HG03108 (cell line): Measurements from ENCODE around the gene LCTL.

Experiments
- ATAC-seq: cut with Tn5 transposase; IDR thresholded peaks from one replicate; pipeline ENCODE4 v1.9.1; 2021; ENCODE audit warnings: moderate library complexity; ENCODE audit not compliant: unreplicated experiment

The LCTL gene, protein sequence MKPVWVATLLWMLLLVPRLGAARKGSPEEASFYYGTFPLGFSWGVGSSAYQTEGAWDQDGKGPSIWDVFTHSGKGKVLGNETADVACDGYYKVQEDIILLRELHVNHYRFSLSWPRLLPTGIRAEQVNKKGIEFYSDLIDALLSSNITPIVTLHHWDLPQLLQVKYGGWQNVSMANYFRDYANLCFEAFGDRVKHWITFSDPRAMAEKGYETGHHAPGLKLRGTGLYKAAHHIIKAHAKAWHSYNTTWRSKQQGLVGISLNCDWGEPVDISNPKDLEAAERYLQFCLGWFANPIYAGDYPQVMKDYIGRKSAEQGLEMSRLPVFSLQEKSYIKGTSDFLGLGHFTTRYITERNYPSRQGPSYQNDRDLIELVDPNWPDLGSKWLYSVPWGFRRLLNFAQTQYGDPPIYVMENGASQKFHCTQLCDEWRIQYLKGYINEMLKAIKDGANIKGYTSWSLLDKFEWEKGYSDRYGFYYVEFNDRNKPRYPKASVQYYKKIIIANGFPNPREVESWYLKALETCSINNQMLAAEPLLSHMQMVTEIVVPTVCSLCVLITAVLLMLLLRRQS

DNA sequence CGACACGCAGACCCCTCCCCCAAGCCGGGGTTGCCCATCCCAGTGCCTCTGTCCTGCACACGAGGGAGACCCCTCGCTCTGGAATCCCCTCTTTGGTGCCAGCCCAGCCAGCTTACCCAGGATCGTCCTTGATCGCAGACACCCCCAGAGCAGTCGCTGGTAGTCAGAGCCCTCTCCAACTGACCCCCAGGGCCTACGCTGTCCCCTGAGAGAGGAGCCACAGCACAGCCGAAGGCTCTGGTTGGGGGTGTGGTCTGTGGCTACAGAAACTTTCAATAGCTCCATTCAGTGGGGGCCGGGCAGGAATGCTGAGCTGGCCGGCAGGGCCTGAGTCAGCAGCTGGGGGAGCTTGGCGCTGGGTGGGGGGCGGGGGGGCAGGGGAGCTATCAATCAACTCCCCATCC lies at the start of gene LCTL:
Gene LCTL, minus strand, starts transcription at position 258 of the 404 bp plus-strand sequence. CDS start 633 bp downstream, outside the sequence.
- ATAC-seq: no peak

DNA sequence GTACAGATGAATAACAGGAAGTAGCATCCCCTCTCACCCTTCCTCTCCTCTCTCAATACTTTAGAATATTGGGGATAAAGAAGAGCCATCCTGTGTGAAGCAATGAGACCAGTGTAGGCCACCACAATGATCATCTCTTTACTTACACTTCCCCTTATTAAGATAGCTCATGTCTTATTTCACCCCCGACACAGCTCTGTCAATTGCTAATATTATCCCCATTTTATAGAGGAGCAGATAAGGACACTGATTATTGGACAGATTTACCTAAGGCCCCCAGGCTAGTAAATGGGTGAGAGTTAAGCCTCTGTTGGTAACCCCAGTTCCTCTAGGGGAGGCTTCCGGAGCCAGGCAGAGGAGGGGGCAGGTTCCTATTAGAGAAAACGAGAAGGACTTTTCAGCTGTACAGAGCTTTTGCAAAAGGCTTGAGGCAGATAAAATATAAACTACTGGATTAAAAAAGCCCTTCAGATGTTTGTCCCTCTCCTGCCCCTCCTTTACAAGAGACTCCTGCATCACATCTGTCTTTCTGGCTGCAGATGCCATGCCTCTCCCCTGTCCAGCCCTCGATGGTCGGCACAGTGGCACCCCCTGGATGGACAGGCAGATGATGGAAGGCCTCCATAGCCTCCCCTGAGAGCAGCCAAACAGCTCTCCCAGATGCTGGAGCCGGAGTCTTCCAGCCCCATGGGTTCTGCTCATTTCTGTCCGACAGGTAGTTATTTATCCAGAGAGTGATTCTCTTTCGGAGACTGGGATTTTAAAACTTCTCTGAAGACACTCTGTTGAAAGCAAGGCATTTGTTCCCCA lies 49.4 kb upstream of the LCTL start:
- ATAC-seq: no peak

DNA sequence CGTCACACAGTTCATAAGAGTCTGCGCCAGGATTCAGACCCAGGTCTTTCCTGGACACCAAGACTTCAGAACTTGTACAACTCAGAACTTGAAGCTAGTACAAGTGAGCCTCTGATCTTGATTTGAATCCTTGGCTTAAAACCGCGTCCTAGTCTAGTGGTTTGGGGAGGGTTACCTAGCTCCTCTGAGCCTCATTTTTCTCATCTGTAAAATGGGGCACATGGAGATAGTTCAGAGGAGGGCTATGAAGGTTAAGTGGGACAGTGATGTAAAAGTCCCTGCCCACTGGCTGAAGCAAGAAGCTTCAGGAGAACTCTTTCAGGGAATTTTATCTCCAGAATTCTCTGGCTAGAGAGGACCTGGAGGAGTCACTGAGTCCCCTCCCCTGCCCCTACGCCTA lies 48.7 kb upstream of the LCTL start:
- ATAC-seq: no peak

DNA sequence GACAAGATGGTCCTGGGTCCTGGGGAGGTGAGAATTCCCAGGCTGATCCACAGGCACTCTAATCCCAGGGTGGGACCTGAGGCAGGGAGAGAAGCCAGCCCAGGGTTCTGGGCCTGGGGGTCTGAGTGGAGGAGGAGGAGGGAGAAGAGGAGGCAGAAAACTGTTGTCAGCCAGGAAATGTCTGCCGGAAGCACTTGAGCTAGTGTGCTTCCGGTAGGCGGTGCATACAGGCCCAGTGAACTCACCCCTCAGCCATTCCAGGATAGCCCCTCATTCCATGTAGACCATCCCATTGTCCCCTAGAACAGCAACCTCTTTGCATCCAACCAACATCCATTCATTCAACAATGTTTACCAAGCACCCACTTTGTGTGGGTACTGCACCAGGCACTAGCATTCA lies 47.9 kb upstream of the LCTL start:
- no peak for ATAC-seq

DNA sequence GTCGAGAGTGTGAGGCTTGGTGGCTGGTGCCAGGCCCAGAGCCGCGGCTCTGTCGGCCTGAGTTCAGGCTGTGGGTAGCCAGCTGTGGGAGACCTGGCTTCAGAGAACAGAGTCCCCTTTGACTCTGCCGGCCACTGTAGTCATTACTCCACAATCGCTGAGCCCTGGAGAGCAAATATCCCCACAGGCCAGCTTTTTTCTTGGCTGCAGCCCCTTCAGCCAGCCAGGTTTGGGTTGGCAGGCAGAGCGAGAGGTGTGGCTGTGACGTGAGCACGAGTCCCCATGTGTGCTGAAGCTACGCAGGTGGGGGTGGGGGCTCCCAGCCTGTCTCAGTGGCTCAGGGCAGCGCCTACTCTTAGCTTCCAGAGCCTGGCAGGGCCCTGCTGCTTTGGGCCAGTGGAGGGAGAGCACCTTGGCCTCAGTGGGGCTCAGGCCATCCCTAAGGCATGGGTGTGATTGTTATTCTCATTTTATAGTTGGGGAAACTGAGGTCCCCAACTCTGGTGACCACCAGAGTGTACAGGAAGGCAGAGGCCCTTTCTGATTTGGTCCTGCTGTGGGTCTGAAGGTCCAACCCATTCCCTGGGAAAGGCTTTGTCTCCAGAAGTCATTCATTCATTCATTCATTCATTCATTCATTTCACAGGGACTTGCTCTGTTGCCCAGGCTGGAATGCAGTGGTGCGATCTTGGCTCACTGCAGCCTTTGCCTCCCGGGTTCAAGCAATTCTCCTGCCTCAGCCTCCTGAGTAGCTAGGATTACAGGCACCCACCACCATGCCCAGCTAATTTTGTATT lies 45.7 kb upstream of the LCTL start:
- ATAC-seq: no peak

DNA sequence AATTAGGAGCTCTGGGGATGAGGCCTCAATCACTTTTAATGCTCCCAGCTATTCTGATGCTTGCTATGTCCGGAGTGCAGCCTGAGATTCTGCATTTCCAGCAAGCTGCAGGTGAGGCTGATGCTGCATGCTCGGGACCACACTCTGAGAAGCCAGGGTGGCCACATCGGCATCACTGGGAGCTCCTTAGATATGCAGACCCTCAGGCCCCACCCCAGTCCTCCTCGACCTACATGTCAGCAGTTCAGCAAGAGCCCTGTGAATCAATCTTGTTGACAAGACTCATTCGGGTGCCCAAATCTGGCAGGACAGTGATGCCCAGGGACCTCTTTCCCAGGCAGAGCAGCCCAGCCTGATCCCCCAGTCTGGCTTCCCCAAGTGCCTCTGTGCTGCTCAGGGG lies 44.1 kb upstream of the LCTL start:
- ATAC-seq: no peak

DNA sequence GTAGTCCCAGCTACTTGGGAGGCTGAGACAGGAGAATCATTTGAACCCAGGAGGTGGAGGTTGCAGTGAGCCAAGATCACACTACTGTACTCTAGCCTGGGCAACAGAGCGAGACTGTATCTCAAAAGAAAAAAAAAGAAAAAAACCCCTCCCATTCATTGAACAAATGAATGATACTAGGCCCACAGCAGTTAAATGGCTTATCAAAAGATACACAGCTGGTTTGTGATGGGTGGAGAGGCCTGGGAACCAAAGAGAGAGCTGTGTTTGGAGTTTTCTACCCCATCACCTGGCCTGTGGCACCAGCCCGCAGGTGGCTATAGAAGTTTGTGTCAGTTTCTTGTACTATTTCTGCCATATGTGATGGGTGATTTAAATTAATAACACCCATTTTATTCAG lies 43.1 kb upstream of the LCTL start:
- ATAC-seq: no peak

DNA sequence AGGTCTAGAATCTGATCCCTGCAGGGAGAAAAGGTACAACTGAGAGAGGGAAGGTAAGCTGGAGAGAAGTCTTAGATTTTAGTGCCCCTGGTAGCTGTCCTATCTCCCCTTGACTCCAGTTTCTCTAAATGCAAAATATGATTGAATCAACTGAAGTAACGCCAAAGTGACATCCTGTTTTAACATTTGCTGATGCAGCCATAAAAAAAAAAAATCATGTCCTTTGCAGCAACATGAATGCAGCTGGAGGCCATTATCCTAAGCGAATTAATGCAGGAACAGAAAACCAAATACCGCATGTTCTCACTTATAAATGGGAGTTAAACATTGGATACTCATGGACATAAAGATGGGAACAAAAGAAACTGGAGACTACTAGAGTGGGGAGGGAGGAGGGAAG lies 42.4 kb upstream of the LCTL start:
- ATAC-seq: no peak

DNA sequence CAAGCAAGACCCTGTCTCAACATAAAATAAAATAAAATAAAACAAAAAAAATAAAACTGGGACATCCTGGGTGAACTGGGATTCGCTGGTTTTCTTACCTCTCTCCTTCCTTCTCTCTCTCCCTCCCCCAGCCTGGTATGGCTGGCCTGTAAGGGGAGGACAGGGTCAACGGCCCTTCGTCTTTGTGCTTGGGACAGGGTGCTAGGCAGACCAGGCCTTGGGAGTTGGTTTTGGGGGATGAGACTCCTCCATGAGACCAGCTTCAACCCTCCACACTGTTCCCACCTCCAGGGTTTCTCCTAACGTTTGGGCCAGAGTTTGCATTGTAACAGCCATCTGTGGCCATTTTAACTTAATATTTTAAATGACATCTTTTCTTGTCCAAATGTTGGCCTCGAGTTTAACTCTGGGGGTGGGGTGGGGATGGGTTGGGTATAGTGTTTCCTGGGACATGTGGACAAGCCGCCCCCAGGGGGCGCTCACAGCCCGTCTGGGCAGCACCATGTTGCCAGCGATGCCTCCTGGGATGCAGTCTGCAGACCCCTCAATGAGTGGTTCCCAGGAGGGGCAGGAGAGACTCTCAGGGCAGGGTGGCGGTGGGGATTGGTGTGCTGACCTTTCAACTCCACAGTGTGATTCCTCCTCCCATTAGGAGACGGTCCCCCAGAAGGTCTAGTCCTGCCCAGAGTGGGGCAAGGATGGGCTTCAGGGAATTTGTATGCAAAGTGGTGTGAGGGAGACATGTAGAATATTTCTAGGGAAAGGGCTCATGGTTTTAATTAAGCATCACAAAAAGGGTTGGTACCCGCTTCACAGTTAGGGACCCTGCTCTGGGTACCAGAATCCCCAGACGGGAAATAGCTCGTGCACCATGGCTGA lies 37.7 kb upstream of the LCTL start:
- ATAC-seq: no peak

DNA sequence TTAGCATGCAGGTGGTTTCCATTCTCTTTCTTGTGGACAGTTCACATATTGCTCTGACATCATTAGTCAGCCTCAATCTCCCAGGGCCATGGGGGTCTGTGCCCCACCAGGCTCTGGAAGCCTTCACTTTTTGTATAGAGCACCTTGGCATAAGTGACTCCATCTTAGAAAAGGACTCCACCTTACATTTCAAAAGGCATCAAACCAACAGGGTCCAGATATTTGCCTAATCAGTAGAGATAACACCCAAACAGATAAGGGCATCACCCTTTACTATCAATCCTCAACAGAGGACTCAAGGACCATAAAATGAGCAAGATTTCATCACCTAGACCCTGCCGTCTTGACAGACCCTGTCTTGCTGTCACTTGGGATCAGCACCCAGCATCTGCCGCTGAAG lies 35.7 kb upstream of the LCTL start:
- ATAC-seq: no peak

DNA sequence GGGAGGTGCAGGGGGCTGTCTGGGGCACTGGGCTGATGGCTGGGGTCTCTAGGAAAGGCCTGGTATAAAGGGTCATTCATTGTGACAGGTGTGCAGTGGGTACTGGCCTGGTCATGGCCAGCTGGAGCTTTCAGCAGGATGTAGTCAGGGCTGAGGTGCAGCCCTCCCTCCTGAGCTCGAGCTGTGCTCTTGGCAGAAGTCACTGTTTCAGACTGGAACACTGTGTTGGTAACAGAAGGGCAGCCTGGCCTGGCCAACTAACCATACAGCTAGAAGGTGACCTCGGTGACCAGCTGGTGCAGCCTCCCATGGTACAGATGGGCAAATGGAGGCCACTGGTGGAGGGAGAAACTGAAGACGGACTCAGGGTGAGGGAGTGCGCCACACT lies 34.4 kb upstream of the LCTL start:
- ATAC-seq: no peak

DNA sequence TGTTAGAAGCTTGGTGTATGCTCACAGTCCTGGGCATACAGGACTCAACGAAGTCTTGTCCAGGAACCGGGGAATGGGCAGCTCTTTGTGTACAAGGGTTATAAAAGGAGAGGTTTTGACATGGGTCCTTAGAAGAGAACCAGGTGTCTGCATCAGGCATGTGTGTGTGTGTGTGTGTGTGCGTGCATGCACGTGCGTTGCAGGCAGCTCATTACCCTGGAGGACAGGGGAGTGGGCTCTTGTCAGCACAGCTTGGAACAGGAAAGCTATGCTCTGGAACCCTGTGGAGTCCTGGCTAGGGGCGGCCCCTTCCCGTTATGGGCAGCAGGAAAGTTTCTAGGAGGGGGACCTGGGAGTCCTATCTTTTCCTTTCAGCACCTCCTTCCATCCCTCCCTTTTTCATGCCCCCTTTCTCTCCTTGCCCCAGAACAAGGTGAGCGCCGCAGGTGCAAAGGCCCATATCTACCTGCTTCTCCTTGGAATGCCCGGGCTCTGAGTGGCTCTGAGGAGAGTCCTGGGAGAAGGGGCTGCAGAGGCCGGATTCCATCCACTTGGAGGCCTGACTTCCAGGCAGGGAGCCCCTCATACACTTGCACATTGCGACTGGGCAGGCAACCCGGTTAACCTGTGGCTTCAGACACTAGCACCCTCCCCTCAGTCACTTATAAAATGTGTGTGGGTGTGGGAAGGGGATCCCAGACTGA lies 33.9 kb upstream of the LCTL start:
- ATAC-seq: no peak

DNA sequence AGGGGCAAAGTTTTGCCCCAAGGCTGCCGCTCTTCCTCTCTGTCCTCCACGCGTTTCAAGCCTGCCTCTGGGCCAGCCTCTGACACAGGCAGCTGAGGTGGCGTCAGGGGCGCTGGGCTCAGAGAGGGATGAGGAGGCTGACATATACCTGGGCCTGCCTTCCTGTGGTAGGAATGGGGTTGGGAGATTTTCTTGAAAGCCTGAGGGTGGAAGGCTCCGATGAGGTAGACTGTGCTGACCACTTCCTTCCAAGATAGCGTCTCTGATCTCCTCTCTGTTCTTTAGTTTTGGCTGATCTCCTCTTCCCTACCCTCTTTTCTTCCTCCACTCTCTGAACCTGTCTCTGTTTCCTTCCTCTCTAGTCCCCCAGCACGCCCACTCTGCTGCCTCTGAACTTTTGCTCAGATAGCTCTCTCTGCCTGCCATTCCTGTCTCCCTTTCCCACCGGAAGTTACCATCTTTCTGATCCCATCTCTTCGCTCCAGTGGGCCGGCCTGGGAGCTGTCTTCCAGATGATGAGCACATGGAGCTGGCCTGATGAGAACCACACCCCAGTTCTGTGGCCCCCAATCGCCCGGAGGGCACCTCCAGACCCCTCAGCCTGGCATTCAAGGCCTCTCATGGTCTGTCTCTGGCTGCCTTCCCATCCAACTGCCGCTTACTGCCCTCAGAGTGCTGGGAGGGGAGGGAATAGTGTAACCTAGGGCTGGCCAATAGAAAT lies 32.5 kb upstream of the LCTL start:
- no peak for ATAC-seq

DNA sequence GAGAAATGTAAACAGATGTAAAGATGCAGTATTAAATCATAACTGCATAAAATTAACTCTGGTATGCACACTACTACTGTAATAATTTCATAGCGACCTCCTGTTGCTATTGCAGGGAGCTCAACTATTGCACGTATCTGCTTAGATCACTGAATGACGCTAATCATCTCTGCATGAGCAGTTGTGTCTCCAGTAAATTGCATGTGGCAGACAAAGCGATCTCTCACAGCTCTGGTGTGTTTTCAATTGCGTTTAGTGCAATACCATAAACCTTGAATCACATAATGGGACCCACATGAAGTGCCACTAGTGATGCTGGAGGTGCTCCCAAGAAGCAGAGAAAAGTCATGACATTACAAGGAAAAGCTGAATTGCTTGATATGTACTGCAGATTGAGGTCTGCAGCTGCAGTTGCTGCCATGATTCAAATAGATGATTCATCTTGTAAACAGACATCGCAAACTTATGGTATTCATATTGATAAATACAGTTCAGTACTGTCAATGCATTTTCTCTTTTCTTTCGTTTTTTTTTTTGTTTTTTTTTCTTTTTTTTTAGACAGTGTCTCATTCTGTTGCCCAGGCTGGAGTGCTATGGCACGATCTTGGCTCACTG lies 30.2 kb upstream of the LCTL start:
- no peak for ATAC-seq

DNA sequence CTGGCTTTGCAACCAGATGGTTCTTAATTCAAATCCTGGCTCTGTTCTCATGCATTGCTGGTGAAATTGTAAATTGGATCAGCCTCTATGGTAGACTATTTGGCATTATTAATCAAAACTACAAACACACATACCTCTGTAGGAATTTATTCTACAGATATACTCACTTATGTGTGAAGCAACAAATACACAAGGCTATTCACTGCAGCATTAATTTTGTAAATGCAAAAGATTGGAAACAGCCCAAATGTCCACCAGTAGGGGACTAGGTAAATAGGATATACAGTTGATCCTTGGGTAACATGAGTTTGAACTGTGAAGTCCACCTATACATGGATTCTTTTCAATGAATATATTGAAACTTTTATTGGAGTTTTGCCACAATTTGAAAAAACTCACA lies 29.5 kb upstream of the LCTL start:
- no peak for ATAC-seq

DNA sequence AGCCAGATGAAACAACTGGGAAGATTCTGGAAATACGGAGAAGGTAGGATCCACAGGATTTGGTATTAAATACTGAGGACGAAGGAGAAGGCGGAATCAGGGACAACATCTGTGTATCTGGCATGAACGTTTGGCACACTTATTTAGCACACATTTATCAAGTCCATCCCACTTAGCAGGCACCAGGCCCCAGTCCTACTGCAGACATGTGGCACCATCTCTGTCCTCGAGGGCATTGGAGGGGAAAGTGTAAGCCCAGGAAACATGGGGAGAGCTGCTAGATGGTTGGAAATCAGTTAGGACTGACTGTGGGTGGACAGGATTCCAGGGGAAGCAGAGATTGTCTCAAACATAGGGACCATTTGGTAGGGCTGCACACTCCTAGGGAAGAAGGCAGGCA lies 29.0 kb upstream of the LCTL start:
- no peak for ATAC-seq

DNA sequence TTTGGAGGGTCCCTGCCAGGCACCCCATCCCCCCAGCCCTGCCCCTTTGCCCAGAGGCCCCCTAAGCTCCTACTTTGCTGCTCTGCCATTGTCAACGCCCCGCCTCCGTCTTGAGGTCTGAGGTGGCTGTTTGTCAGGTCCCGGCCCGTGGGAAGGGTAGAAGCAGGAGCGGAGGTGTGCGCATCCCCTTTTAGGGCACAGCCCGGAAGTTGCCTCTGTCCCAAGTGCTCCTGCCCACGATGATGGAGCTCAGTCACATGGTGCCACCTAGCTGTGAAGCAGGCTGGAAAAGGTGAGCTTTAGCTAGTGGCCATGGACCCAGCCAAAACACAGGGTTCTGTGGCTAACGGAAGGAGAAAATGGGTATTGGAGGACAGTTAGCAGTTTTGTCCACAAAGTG lies 28.5 kb upstream of the LCTL start:
- no peak for ATAC-seq

DNA sequence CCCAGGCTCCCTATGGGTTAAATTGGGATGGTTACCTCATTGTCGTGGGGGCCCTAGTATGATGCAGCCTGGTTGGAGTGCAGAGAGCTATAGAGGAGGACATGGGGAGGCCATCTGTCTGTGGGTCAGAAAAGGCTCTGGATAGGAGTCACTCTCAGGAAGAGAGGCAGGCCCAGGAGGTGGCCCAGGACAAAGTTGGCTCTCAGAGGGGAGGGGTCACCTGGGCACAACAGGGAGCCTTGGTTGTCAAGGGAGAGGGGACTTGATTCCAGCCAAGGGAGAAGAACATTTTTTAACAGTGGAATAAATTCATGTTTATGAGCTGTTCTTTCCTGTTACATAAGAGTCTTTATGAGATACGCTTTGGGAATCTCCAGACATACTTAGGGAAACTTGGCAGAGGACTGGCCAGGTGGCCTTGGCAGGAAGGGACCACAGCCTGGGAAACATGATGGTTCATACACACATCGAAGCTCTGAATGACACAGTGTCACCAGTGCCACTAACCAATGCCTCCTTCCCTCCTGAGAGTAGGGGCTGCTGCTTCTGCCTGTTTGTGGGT lies 27.5 kb upstream of the LCTL start:
- ATAC-seq: no peak
